ENCODE measurements around the gene EEF1AKMT3.

EEF1AKMT3 gene

GRCh38 chr12:57732270-57732669 lies 40.1 kb upstream of the EEF1AKMT3 start:
- H3K4me3 ChIP-seq (ENCODE audit: low read depth, low read length): no peak overlapping the region
- no peak for TF ChIP-seq CTCF (IDR thresholded peaks at IDR 0.05; ENCODE audit: borderline replicate concordance, insufficient read depth, low read depth, low read length)

GRCh38 chr12:57732726-57733593 lies 39.5 kb upstream of the EEF1AKMT3 start:
- no peak for TF ChIP-seq CTCF (IDR thresholded peaks at IDR 0.05; ENCODE audit: borderline replicate concordance, insufficient read depth, low read depth, low read length)
- H3K4me3 ChIP-seq (ENCODE audit: low read depth, low read length): no peak overlapping the region

- no peak for TF ChIP-seq CTCF (IDR thresholded peaks at IDR 0.05; ENCODE audit: borderline replicate concordance, insufficient read depth, low read depth, low read length)
- no peak overlapping the region for H3K4me3 ChIP-seq (ENCODE audit: low read depth, low read length)
Observed at GRCh38 chr12:57733928-57734327, 38.5 kb upstream of the EEF1AKMT3 start.

- no peak overlapping the region for H3K4me3 ChIP-seq (ENCODE audit: low read depth, low read length)
- no peak for TF ChIP-seq CTCF (IDR thresholded peaks at IDR 0.05; ENCODE audit: borderline replicate concordance, insufficient read depth, low read depth, low read length)
Observed at GRCh38 chr12:57734591-57734990, 37.8 kb upstream of the EEF1AKMT3 start.

GRCh38 chr12:57735198-57735855 lies 37.1 kb upstream of the EEF1AKMT3 start:
- H3K4me3 ChIP-seq (ENCODE audit: low read depth, low read length): no peak overlapping the region
- no peak for TF ChIP-seq CTCF (IDR thresholded peaks at IDR 0.05; ENCODE audit: borderline replicate concordance, insufficient read depth, low read depth, low read length)

GRCh38 chr12:57735952-57736740 lies 36.3 kb upstream of the EEF1AKMT3 start:
- no peak for TF ChIP-seq CTCF (IDR thresholded peaks at IDR 0.05; ENCODE audit: borderline replicate concordance, insufficient read depth, low read depth, low read length)
- no peak overlapping the region for H3K4me3 ChIP-seq (ENCODE audit: low read depth, low read length)

All from GM12875 (cell line).